Osteocyte (in vitro differentiated cells): Measurements from ENCODE around the gene RSRC1. TPM values are rescaled to one million over a fixed set of nuclear protein-coding genes. Genes with fewer than 3 reads are reported as not detected.

Experiments
- DNase-seq: peaks from one replicate; pipeline ENCODE4 v3.0.0; 2021; ENCODE audit warnings: mixed read lengths; ENCODE audit not compliant: unreplicated experiment; ENCODE audit errors: extremely low spot score
- H3K27ac Mint-ChIP-seq: one replicate; pipeline ENCODE4 v1.8.0; 2021; ENCODE audit warnings: mild to moderate bottlenecking, mixed read lengths; ENCODE audit not compliant: unreplicated experiment
- H3K27me3 Mint-ChIP-seq: one replicate; pipeline ENCODE4 v1.8.0; 2021; ENCODE audit warnings: mixed read lengths; ENCODE audit not compliant: unreplicated experiment
- H3K36me3 Mint-ChIP-seq: one replicate; pipeline ENCODE4 v1.8.0; 2021; ENCODE audit warnings: mixed read lengths; ENCODE audit not compliant: unreplicated experiment
- H3K4me1 Mint-ChIP-seq: one replicate; pipeline ENCODE4 v1.8.0; 2021; ENCODE audit warnings: mixed read lengths; ENCODE audit not compliant: unreplicated experiment
- H3K4me3 Mint-ChIP-seq: one replicate; pipeline ENCODE4 v1.8.0; 2021; ENCODE audit warnings: mild to moderate bottlenecking, moderate library complexity, mixed read lengths; ENCODE audit not compliant: unreplicated experiment
- H3K9me3 Mint-ChIP-seq: one replicate; pipeline ENCODE4 v1.8.0; 2021; ENCODE audit warnings: mixed read lengths; ENCODE audit not compliant: unreplicated experiment
- CTCF ChIP-seq: fragments of 200-600 bp; sonication (generic); IDR thresholded peaks from 2 replicates; pipeline ENCODE4 v1.5.0; 2021; ENCODE audit warnings: antibody characterized with exemption, mild to moderate bottlenecking, moderate library complexity
- total RNA-seq: library from RNA; stranded (reverse); gene quantifications from 2 replicates; pipeline ENCODE4 v1.2.1, GENCODE V29; 2021

The RSRC1 gene
- total RNA-seq, 1 donor from 2014 or later = 26.3 TPM

- no peak overlapping the region for H3K27ac Mint-ChIP-seq
- no peaks in the 10 kb centered on the region for H3K36me3 Mint-ChIP-seq
- peaks cover 19% of the 10 kb centered on the region for H3K4me1 Mint-ChIP-seq
- peaks cover 94% of the 10 kb centered on the region for H3K27me3 Mint-ChIP-seq
- no peak overlapping the region for H3K4me3 Mint-ChIP-seq
- DNase-seq = no peak
- no peaks in the 10 kb centered on the region for H3K9me3 Mint-ChIP-seq
- TF ChIP-seq CTCF = no peak
Measured at GRCh38 chr3:158095814-158096704, 13.8 kb upstream of the RSRC1 start.

GRCh38 chr3:158097081-158097592, 12.8 kb upstream of the RSRC1 start:
- Mint-ChIP-seq H3K4me1 (peaks cover 19% of the 10 kb centered on the region), H3K36me3 (no peaks in the 10 kb centered on the region), H3K9me3 (no peaks in the 10 kb centered on the region), H3K4me3 (peak overlapping the region; percentile 76), H3K27ac (no peak overlapping the region), H3K27me3 (peaks cover 96% of the 10 kb centered on the region)
- no peak for TF ChIP-seq CTCF
- DNase-seq = no peak

- no peak for TF ChIP-seq CTCF
- no peaks in the 10 kb centered on the region for H3K36me3 Mint-ChIP-seq
- H3K9me3 Mint-ChIP-seq = no peaks in the 10 kb centered on the region
- H3K27me3 Mint-ChIP-seq = peaks cover 96% of the 10 kb centered on the region
- H3K4me3 Mint-ChIP-seq = peak overlapping the region; percentile 76
- no peak for DNase-seq
- H3K27ac Mint-ChIP-seq = no peak overlapping the region
- peaks cover 21% of the 10 kb centered on the region for H3K4me1 Mint-ChIP-seq
Measured at GRCh38 chr3:158097593-158098308, 12.1 kb upstream of the RSRC1 start.

- no peak for DNase-seq
- peak overlapping the region; percentile 76 for H3K4me3 Mint-ChIP-seq
- TF ChIP-seq CTCF = no peak
- peaks cover 97% of the 10 kb centered on the region for H3K27me3 Mint-ChIP-seq
- H3K36me3 Mint-ChIP-seq = no peaks in the 10 kb centered on the region
- no peaks in the 10 kb centered on the region for H3K9me3 Mint-ChIP-seq
- H3K4me1 Mint-ChIP-seq = peaks cover 26% of the 10 kb centered on the region
- H3K27ac Mint-ChIP-seq = no peak overlapping the region
Measured at GRCh38 chr3:158098309-158098639, 11.6 kb upstream of the RSRC1 start.
